NCI-H345 treated with DMSO at 0.1 percent for 48 hours (cell line): ENCODE measurements around the gene NUMB.

Experiments
- DNase-seq: peaks from one replicate; lab custom pipeline; 2025; ENCODE audit not compliant: unreplicated experiment; lab: John Stamatoyannopoulos, UW

The NUMB gene

GRCh38 chr14:73293782-73294781 is 164.3 kb downstream of the NUMB start:
- DNase-seq, result no peak

GRCh38 chr14:73290279-73290678 is 168.1 kb downstream of the NUMB start:
- no peak for DNase-seq

DNA sequence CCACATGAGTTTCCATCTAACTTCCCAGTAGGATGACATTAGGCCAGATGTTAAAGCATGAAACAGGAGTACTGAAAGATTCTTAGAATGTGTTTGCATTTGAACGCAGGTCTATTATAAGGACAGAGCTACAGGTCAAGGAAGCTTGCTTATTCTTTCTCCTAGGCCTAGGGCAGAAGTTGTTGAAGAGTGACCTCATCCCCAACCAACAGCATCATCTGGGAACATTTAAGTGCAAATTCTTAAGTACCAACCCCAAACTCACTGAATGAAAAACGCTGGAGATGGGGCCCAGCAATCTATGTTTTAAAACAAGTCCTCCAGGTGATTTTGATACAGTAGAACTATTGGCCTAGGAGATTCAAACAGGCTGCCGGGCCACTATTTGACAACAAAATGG is 168.6 kb downstream of the NUMB start:
- DNase-seq, result no peak

DNA sequence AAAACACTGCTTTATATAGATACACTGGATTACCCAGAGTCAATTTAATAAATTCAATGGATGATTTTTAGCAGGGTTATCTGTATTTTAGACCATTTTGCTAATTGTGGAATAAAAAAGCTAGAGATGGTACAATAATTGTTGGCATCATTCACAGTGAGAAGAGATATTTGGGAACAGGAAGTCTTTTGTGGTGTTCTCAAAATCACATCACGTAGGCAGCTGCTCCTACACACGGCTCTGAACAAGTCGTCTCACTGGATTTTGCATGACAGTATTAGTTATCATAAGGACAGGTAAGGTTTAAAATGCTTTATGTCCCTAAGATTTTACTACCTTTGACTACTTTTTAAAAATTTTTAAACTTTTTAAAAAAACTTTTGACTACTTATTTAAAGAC is 169.0 kb downstream of the NUMB start:
- DNase-seq, result no peak

GRCh38 chr14:73287071-73287470 is 171.3 kb downstream of the NUMB start:
- DNase-seq, result no peak

DNA sequence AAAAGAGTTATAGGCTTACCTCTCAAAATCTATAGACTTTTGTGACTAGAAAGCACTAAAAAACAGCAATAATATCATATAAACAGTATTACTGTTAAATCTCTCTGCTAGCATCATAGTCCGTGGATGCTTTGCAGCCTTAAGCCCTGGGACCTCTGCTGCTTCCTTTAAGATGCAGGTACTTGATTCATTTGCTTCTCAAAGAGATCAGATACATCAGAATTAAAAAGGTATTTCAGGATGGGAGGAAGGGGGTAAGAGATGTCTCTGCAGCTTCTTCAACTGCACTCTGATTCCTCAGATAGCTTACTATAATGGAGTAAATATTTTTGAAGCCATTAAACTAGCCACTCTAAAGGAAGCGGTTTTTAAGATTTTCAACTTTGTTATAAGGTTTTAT is 171.7 kb downstream of the NUMB start:
- DNase-seq, result no peak

DNA sequence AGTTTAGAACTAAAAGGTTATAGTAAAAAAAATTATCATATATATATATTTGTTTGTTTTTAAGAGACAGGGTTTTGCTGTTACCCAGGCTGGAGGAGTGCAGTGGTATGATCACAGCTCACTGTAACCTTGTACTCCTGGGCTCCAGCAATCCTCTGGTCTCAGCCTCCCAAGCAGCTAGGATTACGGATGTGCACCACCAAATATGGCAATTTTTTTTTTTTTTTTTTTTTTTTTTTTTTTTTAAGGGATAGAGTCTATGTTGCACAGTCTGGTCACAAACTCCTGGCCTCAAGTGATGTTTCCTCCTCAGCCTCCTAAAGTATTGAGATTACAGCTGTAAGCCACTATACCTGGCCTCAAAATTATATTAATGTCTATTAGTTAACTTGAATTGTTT is 172.4 kb downstream of the NUMB start:
- DNase-seq, result no peak

- DNase-seq, result no peak
Measured at GRCh38 chr14:73283608-73284379, 174.6 kb downstream of the NUMB start.

GRCh38 chr14:73280903-73281302 is 177.4 kb downstream of the NUMB start:
- DNase-seq, result no peak

- no peak for DNase-seq
Measured at GRCh38 chr14:73277376-73277775, 181.0 kb downstream of the NUMB start.

DNA sequence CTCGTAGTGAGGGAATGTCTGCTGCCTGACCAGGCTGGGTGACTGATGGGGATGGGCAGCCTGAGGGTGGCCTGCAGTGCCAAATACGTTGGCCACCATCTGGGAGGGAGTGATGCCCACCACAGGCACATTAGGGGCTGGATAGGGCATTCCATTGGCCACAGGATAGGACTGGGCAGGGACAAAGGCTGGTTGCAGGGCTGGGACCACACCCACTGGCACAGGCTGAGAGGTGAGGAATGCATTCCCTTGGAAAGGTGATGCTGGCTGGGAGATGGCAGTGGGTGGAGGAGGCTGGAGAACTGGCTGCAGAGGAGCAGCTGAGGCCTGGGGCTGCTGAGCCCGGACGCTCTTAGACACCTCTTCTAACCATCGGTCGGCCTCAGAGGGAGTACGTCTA is 181.5 kb downstream of the NUMB start:
- no peak for DNase-seq

DNA sequence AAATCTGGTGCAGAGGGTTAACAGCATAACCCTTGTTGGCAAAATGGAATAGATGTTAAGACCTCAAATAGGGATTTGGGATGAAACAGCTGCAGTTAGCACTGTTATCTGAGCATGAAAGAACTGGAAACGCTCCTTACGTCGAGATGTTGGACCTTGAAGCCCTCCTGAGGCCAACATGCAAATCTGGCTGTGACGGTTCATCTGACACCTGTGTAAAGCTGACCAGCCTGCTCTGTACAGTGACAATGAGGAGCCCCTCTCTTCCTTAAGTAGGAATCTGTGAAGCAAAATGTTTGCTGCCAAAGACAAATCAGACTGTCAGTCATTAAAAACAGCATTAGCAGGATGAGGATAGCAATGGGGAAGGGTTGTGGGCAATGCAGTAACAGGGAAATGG is 184.5 kb downstream of the NUMB start:
- DNase-seq, result no peak

DNA sequence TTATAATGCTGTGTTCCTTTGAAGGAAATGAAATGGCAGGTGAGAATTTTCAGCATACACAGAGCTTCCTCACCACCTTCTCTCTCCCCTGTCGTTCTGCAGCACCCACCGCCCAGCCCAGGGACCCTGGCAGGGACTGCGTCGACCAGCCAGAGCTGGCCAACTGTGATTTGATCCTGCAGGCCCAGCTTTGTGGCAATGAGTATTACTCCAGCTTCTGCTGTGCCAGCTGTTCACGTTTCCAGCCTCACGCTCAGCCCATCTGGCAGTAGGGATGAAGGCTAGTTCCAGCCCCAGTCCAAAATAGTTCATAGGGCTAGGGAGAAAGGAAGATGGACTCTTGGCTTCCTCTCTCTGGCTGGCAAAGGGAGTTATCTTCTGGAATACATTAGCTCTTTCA is 186.0 kb downstream of the NUMB start:
- no peak for DNase-seq

GRCh38 chr14:73269729-73270531 is 188.4 kb downstream of the NUMB start:
- DNase-seq, result no peak

GRCh38 chr14:73267474-73267873 is 190.9 kb downstream of the NUMB start:
- DNase-seq, result no peak

DNA sequence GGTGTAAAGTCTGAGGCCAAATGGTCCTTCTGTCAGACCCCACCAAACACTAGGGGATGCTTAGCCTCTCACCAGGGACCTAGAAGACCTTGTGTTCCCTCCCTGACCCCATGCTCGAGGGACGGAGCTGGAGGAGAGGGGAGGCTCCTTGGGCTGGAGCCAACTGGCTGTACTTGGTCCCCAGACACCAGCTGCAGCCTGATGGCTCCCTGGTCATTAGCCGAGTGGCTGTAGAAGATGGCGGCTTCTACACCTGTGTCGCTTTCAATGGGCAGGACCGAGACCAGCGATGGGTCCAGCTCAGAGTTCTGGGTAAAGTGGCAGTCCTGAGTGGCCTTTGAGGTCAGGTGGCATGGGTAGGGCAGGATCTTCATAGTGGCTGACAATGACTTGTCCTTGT is 192.0 kb downstream of the NUMB start:
- no peak for DNase-seq

GRCh38 chr14:73265721-73266046 is 192.7 kb downstream of the NUMB start:
- no peak for DNase-seq

DNA sequence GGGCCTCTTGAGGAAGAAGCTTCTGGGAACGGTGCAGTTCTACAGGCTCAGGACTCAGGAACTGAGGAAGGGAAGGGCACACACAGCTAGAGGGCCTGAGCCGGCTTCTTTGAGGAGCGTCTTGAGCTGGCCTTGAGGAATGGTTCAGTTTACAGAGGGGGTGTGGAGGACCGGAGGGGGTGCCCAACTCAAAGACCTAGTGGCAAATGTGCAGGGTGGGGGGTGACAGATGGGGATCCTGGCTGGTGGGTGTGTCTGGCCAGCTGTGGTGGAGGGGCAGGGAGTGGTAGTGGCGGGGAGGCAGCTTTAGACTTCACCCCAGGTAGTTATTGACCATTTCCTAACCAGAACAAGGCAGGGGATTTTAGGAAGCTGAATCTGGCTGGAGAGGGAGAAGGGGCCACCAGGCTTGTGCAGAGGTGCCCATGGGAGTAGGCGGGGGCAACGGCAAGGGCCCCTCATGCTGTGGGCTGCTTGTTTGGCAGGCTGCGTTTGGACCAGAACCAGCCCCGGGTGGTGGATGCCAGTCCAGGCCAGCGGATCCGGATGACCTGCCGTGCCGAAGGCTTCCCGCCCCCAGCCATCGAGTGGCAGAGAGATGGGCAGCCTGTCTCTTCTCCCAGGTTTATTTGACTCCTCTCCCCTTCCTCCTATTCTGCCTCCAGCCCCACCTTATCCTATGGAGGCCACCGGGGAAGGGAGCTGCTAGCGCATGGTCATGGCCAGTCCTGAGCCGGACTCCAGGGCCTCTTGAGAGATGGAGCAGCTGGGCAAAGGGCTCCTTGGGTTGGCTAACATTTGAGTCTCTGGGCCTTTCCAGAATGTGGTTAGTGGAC is 193.2 kb downstream of the NUMB start:
- DNase-seq, result no peak

- DNase-seq, result no peak
Measured at GRCh38 chr14:73264080-73264884, 194.1 kb downstream of the NUMB start.

- no peak for DNase-seq
Measured at GRCh38 chr14:73263606-73264005, 194.7 kb downstream of the NUMB start.
